CD4-positive, alpha-beta memory T cell (primary cell): Measurements from ENCODE around the gene MARCO. TPM values are rescaled to one million over a fixed set of nuclear protein-coding genes. Genes with fewer than 3 reads are reported as not detected.
"Not testable (repeated sequence)": the region's sequence is repeated elsewhere in the genome, so short reads cannot be mapped to it uniquely, and the experiment has no call there.

Source experiments
- CTCF ChIA-PET: fragments of 350-600 bp; sonication (Branson Sonifier 250); formaldehyde crosslinking; loops from one replicate; lab custom pipeline; 2021; ENCODE audit warnings: inconsistent platforms; ENCODE audit not compliant: partially characterized antibody; lab: Charles Lee
- POLR2A ChIA-PET: fragments of 350-600 bp; sonication (Branson Sonifier 250); formaldehyde crosslinking; loops from one replicate; lab custom pipeline; 2021; ENCODE audit not compliant: partially characterized antibody; lab: Charles Lee
- DNase-seq, 5 donors: peaks; one replicate each; pipeline versions ENCODE4 v3.0.0 to v3.0.0-alpha.2; 2020 to 2022; ENCODE audit warnings: mixed read lengths in 1 of 5
- H3K27ac ChIP-seq: one replicate; pipeline ENCODE4 v1.7.0; 2013; ENCODE audit warnings: low read depth, low read length
- H3K27me3 ChIP-seq: 2 replicates; pipeline ENCODE4 v1.7.0; 2013; ENCODE audit warnings: mild to moderate bottlenecking, low read length, moderate library complexity; ENCODE audit not compliant: insufficient read depth
- H3K36me3 ChIP-seq: 2 replicates; pipeline ENCODE4 v1.7.0; 2013; ENCODE audit warnings: mild to moderate bottlenecking, low read length, moderate library complexity; ENCODE audit not compliant: insufficient read depth
- H3K4me1 ChIP-seq: 2 replicates; pipeline ENCODE4 v1.7.0; 2013; ENCODE audit warnings: mild to moderate bottlenecking, low read length, moderate library complexity; ENCODE audit not compliant: insufficient read depth
- H3K4me3 ChIP-seq, 2 donors: one replicate each; pipeline ENCODE4 v1.7.0; 2013; ENCODE audit warnings: low read length in 2 of 2, mild to moderate bottlenecking in 1 of 2
- H3K9me3 ChIP-seq, 2 donors: one replicate each; pipeline ENCODE4 v1.7.0; 2013; ENCODE audit warnings: low read length in 2 of 2, control low read depth in 1 of 2; ENCODE audit not compliant: control insufficient read depth in 1 of 2
- H3K27ac Mint-ChIP-seq, 7 donors: one replicate each; pipeline ENCODE4 v1.8.0; 2020 to 2021; ENCODE audit warnings: mixed read lengths in 7 of 7, mild to moderate bottlenecking in 6 of 7, inconsistent platforms in 3 of 7, moderate library complexity in 3 of 7
- H3K27me3 Mint-ChIP-seq, 2 donors: one replicate each; pipeline ENCODE4 v1.8.0; 2020 to 2021; ENCODE audit warnings: mixed read lengths in 2 of 2
- H3K36me3 Mint-ChIP-seq, 2 donors: one replicate each; pipeline ENCODE4 v1.8.0; 2020 to 2021; ENCODE audit warnings: mixed read lengths in 2 of 2, inconsistent platforms in 1 of 2, mild to moderate bottlenecking in 1 of 2
- H3K4me1 Mint-ChIP-seq, 4 donors: one replicate each; pipeline ENCODE4 v1.8.0; 2020 to 2021; ENCODE audit warnings: mixed read lengths in 4 of 4, mild to moderate bottlenecking in 1 of 4
- H3K4me3 Mint-ChIP-seq, 8 donors: one replicate each; pipeline ENCODE4 v1.8.0; 2020 to 2021; ENCODE audit warnings: mixed read lengths in 8 of 8, mild to moderate bottlenecking in 7 of 8, moderate library complexity in 6 of 8, inconsistent platforms in 3 of 8
- H3K9me3 Mint-ChIP-seq, 8 donors: one replicate each; pipeline ENCODE4 v1.8.0; 2020 to 2021; ENCODE audit warnings: mixed read lengths in 8 of 8, mild to moderate bottlenecking in 5 of 8, inconsistent platforms in 3 of 8, moderate library complexity in 1 of 8
- intact Hi-C: fragments of 100-400 bp; cut with micrococcal nuclease; formaldehyde crosslinking; loops from one replicate; pipeline ENCODE4 v1.15.1; 2023
- polyA plus RNA-seq, 2 donors: library from polyadenylated mRNA; unstranded; fragments of 300-500 nt; fragmentation: Illumina TruSeq; gene quantifications; one replicate each; pipeline ENCODE4 v1.2.3, GENCODE V29; 2021
- total RNA-seq, 2 experiments: library from RNA; stranded (reverse); gene quantifications; one replicate each; pipeline ENCODE4 v1.2.3, GENCODE V29; 2021

Gene MARCO
- total and polyA plus RNA-seq, 4 experiments from 2014 or later: 0.17 TPM; not detected in 3

DNA sequence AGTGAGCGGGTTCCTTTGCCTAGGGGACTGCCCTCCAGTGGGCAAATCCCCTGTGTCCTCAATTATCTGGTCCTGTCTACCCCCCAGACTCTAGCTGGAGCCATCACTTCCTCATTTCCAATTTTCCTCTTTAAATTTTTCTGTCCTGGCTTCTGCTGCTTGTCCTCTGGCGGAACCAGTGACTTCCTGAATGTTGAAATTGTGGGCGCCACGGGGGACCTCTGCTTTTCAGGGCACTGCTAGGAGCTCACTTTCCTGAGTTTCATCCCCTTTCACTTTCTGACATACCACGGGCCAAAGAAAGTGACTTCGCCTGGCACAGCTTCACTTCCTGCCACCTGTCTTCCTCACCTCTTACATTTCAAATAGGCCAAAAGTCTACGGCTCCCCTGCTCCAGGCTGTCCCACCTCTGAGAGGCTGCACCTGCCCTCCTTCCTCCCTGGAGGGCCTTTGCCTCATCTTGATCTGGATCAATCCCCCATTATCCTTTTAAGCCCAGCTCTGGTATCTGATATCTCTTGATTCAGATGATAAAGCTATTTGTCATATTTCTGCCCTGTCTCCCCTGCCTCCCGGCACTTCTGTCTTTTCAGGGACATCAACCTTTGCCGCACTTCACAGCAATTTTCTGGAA lies 1.4 kb upstream of the MARCO start:
- peaks cover 2 to 9% of the 10 kb centered on the region in 2 donors for H3K27me3 Mint-ChIP-seq

DNA sequence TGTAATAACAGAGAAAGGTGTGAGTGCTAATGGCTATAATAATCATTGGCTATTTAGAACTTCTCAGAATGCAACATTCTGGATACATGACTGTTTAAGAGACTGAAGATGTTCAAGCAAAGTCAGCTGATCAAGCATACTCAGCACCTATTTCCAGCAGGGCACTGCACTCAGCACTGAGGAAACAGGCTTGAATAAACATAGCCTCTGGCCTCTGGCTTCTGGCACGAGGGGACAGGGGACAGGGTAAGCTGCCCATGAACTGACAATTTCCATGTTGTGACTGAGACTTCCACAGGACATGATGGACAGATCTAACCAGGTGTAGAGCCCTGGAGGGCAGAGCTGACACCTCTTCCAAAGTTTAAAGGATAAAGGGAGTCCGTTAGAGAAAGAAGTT lies 1.3 kb downstream of the MARCO start:
- no peaks in the 10 kb centered on the region for H3K4me1 ChIP-seq
- Mint-ChIP-seq H3K27me3 (peaks cover 2 to 9% of the 10 kb centered on the region in 2 donors), H3K4me1 (peaks cover 0 to 7% (median under 1%) of the 10 kb centered on the region in 4 donors), H3K9me3 (no peaks in the 10 kb centered on the region), H3K27ac (no peak overlapping the region), H3K36me3 (no peaks in the 10 kb centered on the region), H3K4me3 (no peak overlapping the region)
- no peak for DNase-seq
- no peaks in the 10 kb centered on the region for H3K9me3 ChIP-seq
- intact Hi-C loops: no loop called here
- no peaks in the 10 kb centered on the region for H3K36me3 ChIP-seq
- POLR2A ChIA-PET: no interaction called here
- no peak overlapping the region for H3K4me3 ChIP-seq
- no peaks in the 10 kb centered on the region for H3K27me3 ChIP-seq
- H3K27ac ChIP-seq: no peak overlapping the region
- CTCF ChIA-PET: no interaction called here

More for the DNA sequence above, 1.4 kb upstream of the MARCO start:
- no peak overlapping the region for H3K27ac Mint-ChIP-seq
- peaks cover 0 to 7% (median under 1%) of the 10 kb centered on the region in 4 donors for H3K4me1 Mint-ChIP-seq
- no peaks in the 10 kb centered on the region for H3K9me3 Mint-ChIP-seq
- Histone ChIP-seq H3K4me3 (no peak overlapping the region), H3K4me1 (no peaks in the 10 kb centered on the region), H3K36me3 (no peaks in the 10 kb centered on the region), H3K27ac (no peak overlapping the region), H3K27me3 (no peaks in the 10 kb centered on the region), H3K9me3 (no peaks in the 10 kb centered on the region)
- ChIA-PET CTCF (interaction anchor here (1.6 kb wide), 1 partner anchor 58 kb away, joined by 8 read pairs; no protein-coding TSS in a partner anchor), POLR2A (interaction anchor here (1.2 kb wide), 1 partner anchor 38 kb away, joined by 3 read pairs; no protein-coding TSS in a partner anchor)
- intact Hi-C loops: no loop called here
- DNase-seq: no peak
- peak overlapping the region in 1 of 8 donors; percentile 44 for H3K4me3 Mint-ChIP-seq
- no peaks in the 10 kb centered on the region for H3K36me3 Mint-ChIP-seq

DNA sequence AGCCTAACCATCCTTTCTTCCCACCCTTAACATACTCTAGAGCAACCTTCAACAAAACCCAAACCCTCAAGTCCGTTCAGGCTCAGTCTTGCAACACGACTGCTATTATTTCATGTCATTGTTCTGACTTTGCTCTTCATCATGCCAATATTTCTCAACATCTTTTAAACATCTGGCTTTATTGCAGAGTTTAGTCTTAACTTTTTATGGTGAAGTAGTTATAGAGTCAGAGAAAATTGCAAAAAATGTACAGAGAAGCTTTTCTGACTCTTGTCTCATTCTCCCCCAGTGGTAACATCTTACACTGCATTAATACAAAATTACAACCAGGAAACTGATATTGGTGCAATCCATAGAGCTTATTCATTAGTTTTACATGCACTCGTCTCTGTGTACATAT lies 3.9 kb downstream of the MARCO start:
- POLR2A ChIA-PET: no interaction called here
- H3K4me1 Mint-ChIP-seq: peaks cover 0 to 2% (median 0%) of the 10 kb centered on the region in 4 donors
- no peaks in the 10 kb centered on the region for H3K4me1 ChIP-seq
- CTCF ChIA-PET: no interaction called here
- H3K9me3 ChIP-seq: no peaks in the 10 kb centered on the region
- intact Hi-C loops: no loop called here
- no peak for DNase-seq
- no peaks in the 10 kb centered on the region for H3K9me3 Mint-ChIP-seq
- H3K27ac ChIP-seq: no peak overlapping the region
- H3K4me3 ChIP-seq: no peak overlapping the region
- H3K27me3 ChIP-seq: no peaks in the 10 kb centered on the region
- H3K36me3 Mint-ChIP-seq: no peaks in the 10 kb centered on the region
- no peak overlapping the region for H3K27ac Mint-ChIP-seq
- no peak overlapping the region for H3K4me3 Mint-ChIP-seq
- peaks cover 1 to 8% of the 10 kb centered on the region in 2 donors for H3K27me3 Mint-ChIP-seq
- no peaks in the 10 kb centered on the region for H3K36me3 ChIP-seq

DNA sequence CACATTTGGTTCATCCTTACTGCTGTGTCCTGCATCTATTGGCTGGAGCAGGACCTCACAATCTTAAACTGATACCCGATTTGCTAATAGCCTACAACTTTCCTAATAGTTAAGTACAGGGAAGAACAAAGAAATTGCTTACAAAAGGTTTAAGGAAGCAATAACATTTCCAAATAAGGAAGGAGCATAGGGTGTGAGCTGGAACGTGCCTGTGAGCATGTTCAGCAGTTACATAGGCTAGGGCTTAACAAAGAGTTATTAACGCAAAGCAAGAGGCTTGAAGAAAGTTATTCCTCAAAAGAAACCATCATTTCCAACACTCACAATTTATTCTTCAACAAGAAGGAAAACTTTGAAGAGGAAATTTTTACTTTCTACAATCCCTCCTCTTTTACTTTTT lies 6.3 kb downstream of the MARCO start:
- H3K27me3 ChIP-seq, H3K27ac Mint-ChIP-seq, H3K4me1 ChIP-seq, H3K4me3 ChIP-seq, H3K36me3 Mint-ChIP-seq, H3K36me3 ChIP-seq, POLR2A ChIA-PET, intact Hi-C loops, H3K9me3 Mint-ChIP-seq, CTCF ChIA-PET, H3K27ac ChIP-seq, DNase-seq, H3K4me3 Mint-ChIP-seq, H3K27me3 Mint-ChIP-seq, H3K9me3 ChIP-seq, H3K4me1 Mint-ChIP-seq: not testable (repeated sequence)

DNA sequence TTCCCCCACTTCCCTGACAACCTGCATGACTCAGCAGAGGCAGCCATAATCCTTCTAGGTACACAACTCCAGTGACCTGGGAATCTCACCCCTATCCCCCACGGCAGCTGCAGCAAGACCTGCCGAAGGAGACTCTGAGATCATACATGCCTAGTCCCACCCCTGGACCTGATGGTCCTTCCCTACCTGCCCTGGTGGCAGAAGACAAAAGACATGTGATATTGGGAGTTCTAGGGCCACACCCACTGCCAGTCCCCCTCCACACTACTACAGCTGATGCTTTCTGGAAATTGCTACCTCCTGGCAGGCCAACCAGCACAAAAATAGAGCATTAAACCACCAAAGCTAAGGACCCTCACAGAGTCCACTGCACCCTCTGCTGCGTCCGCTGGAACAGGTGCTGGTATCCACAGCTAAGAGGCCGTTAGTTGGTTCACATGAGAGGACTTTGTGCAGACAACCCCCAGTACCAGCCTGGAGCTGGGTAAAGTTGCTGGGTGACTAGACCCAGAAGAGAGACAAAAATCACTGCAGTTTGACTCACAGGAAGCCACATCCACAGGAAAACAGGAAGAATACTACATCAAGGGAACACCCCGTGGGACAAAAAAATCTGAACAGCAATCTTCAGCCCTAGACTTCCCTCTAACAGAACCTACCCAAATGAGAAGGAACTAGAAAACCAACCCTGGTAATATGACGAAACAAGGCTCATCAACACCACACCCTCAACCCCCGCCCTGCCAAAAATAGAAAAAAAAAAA lies 12.5 kb downstream of the MARCO start:
- Mint-ChIP-seq H3K9me3 (peaks cover 1 to 30% (median 11%) of the 10 kb centered on the region in 8 donors), H3K4me1 (no peaks in the 10 kb centered on the region), H3K27ac (no peak overlapping the region), H3K4me3 (no peak overlapping the region), H3K36me3 (no peaks in the 10 kb centered on the region), H3K27me3 (peaks cover 2 to 5% of the 10 kb centered on the region in 2 donors)
- Histone ChIP-seq H3K9me3 (no peaks in the 10 kb centered on the region), H3K4me1 (no peaks in the 10 kb centered on the region), H3K36me3 (no peaks in the 10 kb centered on the region), H3K27ac (no peak overlapping the region), H3K27me3 (no peaks in the 10 kb centered on the region), H3K4me3 (no peak overlapping the region)
- ChIA-PET CTCF (no interaction called here), POLR2A (no interaction called here)
- DNase-seq: no peak
- intact Hi-C loops: no loop called here

DNA sequence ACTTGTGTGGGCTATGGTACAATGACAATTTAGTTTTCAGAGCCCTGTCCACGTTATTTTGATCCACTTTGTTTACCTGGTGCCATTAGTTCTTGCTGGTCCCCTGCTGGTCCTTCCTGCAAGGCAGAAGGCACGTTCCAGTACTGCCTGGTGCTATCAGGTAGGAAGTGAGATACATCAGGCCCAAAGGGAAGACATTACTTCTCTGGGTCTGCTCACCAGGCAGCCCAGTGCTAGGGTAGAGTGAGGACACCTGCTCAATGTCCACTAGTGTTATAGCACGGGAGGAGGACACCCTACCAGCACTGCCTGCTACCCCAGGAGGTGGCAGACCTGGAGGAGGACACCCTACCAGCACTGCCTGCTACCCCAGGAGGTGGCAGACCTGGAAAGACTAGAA lies 23.7 kb downstream of the MARCO start:
- no peaks in the 10 kb centered on the region for H3K36me3 ChIP-seq
- Mint-ChIP-seq H3K27me3 (peaks cover 0 to 2% of the 10 kb centered on the region in 2 donors), H3K27ac (no peak overlapping the region), H3K4me1 (no peaks in the 10 kb centered on the region), H3K36me3 (no peaks in the 10 kb centered on the region), H3K9me3 (peaks cover 0 to 6% (median 0%) of the 10 kb centered on the region in 8 donors), H3K4me3 (no peak overlapping the region)
- POLR2A ChIA-PET: no interaction called here
- H3K4me3 ChIP-seq: no peak overlapping the region
- CTCF ChIA-PET: no interaction called here
- H3K9me3 ChIP-seq: no peaks in the 10 kb centered on the region
- no peaks in the 10 kb centered on the region for H3K4me1 ChIP-seq
- H3K27ac ChIP-seq: no peak overlapping the region
- no peaks in the 10 kb centered on the region for H3K27me3 ChIP-seq
- DNase-seq: no peak
- intact Hi-C loops: no loop called here

DNA sequence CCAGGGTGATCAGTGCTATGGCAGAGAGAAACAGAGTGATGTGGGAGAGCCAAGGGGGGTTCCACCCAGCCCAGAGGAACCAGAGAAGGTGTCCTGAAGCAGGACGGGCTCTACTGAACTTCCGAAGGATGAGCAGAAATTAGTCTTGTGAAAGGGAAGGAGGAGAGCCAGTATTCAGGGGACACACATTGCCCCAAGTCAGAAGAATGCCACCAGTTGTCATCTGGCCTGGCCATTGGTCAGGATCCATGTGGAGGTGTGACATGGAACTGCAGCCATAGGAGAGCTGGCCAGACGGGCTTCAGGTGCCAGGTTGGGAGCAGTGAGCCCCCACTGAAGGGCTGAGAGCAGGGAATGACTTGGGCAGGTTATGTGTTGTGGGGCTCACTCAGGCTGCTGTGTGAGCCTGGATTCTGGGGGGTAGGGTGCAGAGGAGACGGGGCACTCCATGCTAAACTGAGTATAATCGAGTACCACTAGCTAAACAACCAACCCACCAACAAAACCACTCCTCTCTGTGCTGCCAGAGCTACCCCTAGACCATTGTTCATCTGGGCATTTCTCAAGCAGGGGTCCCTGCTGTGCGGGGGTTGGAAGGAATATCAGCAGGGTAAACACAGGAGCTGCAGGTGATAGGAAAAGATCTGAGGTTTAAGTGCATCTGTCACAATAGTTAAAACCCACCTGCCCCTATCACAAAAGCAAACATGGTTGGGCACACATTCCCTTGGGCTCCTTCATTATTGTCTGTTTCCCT lies 25.3 kb downstream of the MARCO start:
- Mint-ChIP-seq H3K27me3 (peaks cover 2 to 3% of the 10 kb centered on the region in 2 donors), H3K27ac (no peak overlapping the region), H3K4me1 (no peaks in the 10 kb centered on the region), H3K9me3 (peaks cover 0 to 4% (median 0%) of the 10 kb centered on the region in 8 donors), H3K36me3 (no peaks in the 10 kb centered on the region), H3K4me3 (no peak overlapping the region)
- Histone ChIP-seq H3K4me1 (no peaks in the 10 kb centered on the region), H3K9me3 (no peaks in the 10 kb centered on the region), H3K27ac (no peak overlapping the region), H3K36me3 (no peaks in the 10 kb centered on the region), H3K4me3 (no peak overlapping the region), H3K27me3 (no peaks in the 10 kb centered on the region)
- no peak for DNase-seq
- ChIA-PET POLR2A (no interaction called here), CTCF (interaction anchor here (1.3 kb wide), 1 partner anchor 10 kb away, joined by 3 read pairs; no protein-coding TSS in a partner anchor)
- intact Hi-C loops: no loop called here
